ENCODE results near the gene DOCK3. TPM values are rescaled to one million over a fixed set of nuclear protein-coding genes. Genes with fewer than 3 reads are reported as not detected.
"Not testable (repeated sequence)": the region's sequence is repeated elsewhere in the genome, so short reads cannot be mapped to it uniquely, and the experiment has no call there.

Gene DOCK3
- total RNA-seq, 2 experiments from 2014 or later, result 2.5 to 2.6 TPM

- POLR2A ChIA-PET; H3K4me1 Mint-ChIP-seq; CTCF ChIA-PET; ATAC-seq; H3K27me3 Mint-ChIP-seq; H3K27ac Mint-ChIP-seq; DNase-seq; H3K4me3 Mint-ChIP-seq; intact Hi-C loops (cut with DNase I, micrococcal nuclease): not testable (repeated sequence)
- Mint-ChIP-seq H3K36me3 (ENCODE audit: low read depth) (peaks cover 12% of the 10 kb centered on the region), H3K9me3 (ENCODE audit: low read depth) (peaks cover 12% of the 10 kb centered on the region)
These were observed 589.4 kb downstream of the DOCK3 start for GRCh38 chr3:51264166-51264565.

DNA sequence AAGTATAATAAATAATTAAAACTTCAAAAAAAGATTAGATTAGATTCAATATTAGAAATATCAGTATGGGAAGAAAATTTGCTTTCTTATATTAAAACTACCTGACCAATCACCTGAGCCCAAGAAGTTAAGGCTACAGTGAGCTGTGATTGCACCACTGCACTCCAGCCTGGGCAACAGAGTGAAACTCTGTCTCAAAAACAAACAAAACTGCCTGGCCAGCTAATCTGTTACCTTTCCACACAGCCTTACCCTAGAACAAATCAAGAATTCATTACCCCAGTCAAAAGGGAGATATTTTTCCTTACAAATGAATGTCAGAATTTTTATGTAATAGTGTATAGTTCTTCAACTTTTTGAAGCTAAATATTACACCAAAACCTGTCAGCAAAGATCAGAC lies 593.4 kb downstream of the DOCK3 start:
- ChIA-PET POLR2A (no interaction called here), CTCF (no interaction called here)
- no peak for ATAC-seq
- H3K4me3 Mint-ChIP-seq, result no peak overlapping the region
- no peak overlapping the region for H3K27ac Mint-ChIP-seq
- H3K27me3 Mint-ChIP-seq, result no peaks in the 10 kb centered on the region
- peaks cover 25% of the 10 kb centered on the region for H3K4me1 Mint-ChIP-seq
- H3K9me3 Mint-ChIP-seq (ENCODE audit: low read depth), result peaks cover 7% of the 10 kb centered on the region
- H3K36me3 Mint-ChIP-seq (ENCODE audit: low read depth), result peaks cover 2% of the 10 kb centered on the region
- intact Hi-C loops (cut with DNase I, micrococcal nuclease), result no loop called here
- DNase-seq, result no peak

- Mint-ChIP-seq H3K4me1 (peaks cover 29% of the 10 kb centered on the region), H3K27ac (no peak overlapping the region), H3K36me3 (ENCODE audit: low read depth) (peaks cover 2% of the 10 kb centered on the region), H3K27me3 (no peaks in the 10 kb centered on the region), H3K9me3 (ENCODE audit: low read depth) (peaks cover 7% of the 10 kb centered on the region), H3K4me3 (no peak overlapping the region)
- ChIA-PET POLR2A (interaction anchor here (0.6 kb wide), 1 partner anchor 195 kb away, joined by 3 read pairs; no protein-coding TSS in a partner anchor), CTCF (no interaction called here)
- DNase-seq (no peak), ATAC-seq (no peak)
- intact Hi-C loops (cut with DNase I, micrococcal nuclease), result no loop called here
These were observed 594.7 kb downstream of the DOCK3 start for GRCh38 chr3:51269466-51269865.

- Mint-ChIP-seq H3K36me3 (ENCODE audit: low read depth) (peaks cover 2% of the 10 kb centered on the region), H3K9me3 (ENCODE audit: low read depth) (peaks cover 7% of the 10 kb centered on the region), H3K4me1 (peaks cover 37% of the 10 kb centered on the region), H3K27me3 (no peaks in the 10 kb centered on the region), H3K4me3 (no peak overlapping the region), H3K27ac (peak overlapping the region; percentile 59)
- POLR2A ChIA-PET, result no interaction called here
- intact Hi-C loops (cut with DNase I, micrococcal nuclease), result no loop called here
- ATAC-seq (peak; percentile 26), DNase-seq (no peak)
- CTCF ChIA-PET, result interaction anchor here (0.6 kb wide), 2 partner anchors 12 to 293 kb away, joined by 3 read pairs; no protein-coding TSS in a partner anchor
These were observed 595.8 kb downstream of the DOCK3 start for GRCh38 chr3:51270559-51270958.

DNA sequence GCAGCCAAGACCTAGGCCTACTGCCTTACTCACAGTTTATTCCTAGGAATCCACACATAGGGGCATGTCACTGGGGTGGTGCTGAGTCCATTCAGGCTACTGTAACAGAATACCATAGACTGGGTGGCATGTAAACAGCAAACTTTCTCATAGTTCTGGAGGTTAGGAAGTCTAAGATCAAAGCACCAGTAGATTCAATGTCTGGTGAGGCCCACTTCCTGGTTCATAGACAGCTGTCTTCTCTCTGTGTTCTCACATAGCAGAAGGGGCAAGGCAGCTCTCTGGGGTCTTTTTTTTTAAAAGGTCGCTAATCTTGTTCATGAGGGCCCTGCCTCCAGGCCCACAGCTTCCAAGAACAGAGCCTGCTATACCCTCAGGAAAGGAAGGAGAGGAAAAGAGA lies 596.4 kb downstream of the DOCK3 start:
- Mint-ChIP-seq H3K4me1 (peaks cover 37% of the 10 kb centered on the region), H3K4me3 (no peak overlapping the region), H3K36me3 (ENCODE audit: low read depth) (peaks cover 1% of the 10 kb centered on the region), H3K27me3 (no peaks in the 10 kb centered on the region), H3K27ac (peak overlapping the region; percentile 59), H3K9me3 (ENCODE audit: low read depth) (peaks cover 4% of the 10 kb centered on the region)
- no peak for DNase-seq
- intact Hi-C loops (cut with DNase I, micrococcal nuclease), result no loop called here
- CTCF ChIA-PET, result interaction anchor here (0.6 kb wide), 2 partner anchors 292 to 632 kb away, joined by 3 read pairs; no protein-coding TSS in a partner anchor
- ATAC-seq, result peak; percentile 19
- POLR2A ChIA-PET, result no interaction called here

GRCh38 chr3:51274052-51274451 lies 599.3 kb downstream of the DOCK3 start:
- DNase-seq, result no peak
- Mint-ChIP-seq H3K4me1 (peaks cover 37% of the 10 kb centered on the region), H3K4me3 (no peak overlapping the region), H3K9me3 (ENCODE audit: low read depth) (no peaks in the 10 kb centered on the region), H3K36me3 (ENCODE audit: low read depth) (no peaks in the 10 kb centered on the region), H3K27ac (no peak overlapping the region), H3K27me3 (no peaks in the 10 kb centered on the region)
- ChIA-PET POLR2A (no interaction called here), CTCF (interaction anchor here (0.7 kb wide), 1 partner anchor 10 kb away, joined by 3 read pairs; no protein-coding TSS in a partner anchor)
- intact Hi-C loops (cut with DNase I, micrococcal nuclease), result no loop called here
- ATAC-seq, result no peak

DNA sequence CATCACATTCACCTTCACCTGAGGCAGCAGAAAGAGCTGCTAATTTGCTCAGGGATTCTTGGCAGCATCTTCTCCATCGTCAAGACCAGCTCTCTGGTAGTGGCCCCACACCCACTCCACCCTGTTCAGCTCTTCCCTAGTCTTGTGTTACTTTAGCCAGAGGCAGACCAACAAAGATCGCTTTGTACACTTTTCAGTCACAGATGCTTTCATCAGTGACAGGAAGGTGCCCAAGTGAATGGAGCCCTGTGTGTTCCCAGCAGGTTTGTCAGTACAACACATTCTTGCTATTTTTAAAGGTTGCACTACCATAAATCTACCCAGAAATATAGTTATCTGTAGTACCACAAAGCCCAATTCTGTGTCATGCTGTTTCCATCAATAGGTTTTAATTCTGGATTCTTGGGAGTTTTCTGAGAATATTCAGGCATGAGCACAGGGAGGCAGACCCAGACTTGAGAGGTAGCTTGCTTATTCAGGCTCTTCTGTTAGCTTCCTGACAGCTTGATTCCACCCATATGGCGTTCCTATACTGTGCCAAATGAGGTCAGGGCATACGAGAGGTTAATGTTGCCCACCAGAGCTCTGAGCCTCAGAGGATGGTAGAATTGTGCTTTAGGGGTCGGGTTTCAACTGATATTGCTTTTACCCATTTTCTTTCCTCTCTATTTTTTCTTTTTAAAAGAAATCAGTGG lies 600.5 kb downstream of the DOCK3 start:
- POLR2A ChIA-PET, result no interaction called here
- DNase-seq (no peak), ATAC-seq (no peak)
- intact Hi-C loops (cut with DNase I, micrococcal nuclease), result no loop called here
- Mint-ChIP-seq H3K4me3 (no peak overlapping the region), H3K36me3 (ENCODE audit: low read depth) (no peaks in the 10 kb centered on the region), H3K27me3 (no peaks in the 10 kb centered on the region), H3K4me1 (peaks cover 27% of the 10 kb centered on the region), H3K27ac (no peak overlapping the region), H3K9me3 (ENCODE audit: low read depth) (no peaks in the 10 kb centered on the region)
- CTCF ChIA-PET, result interaction anchor here (0.5 to 1.5 kb wide), 4 partner anchors 9 to 303 kb away, joined by 3 to 4 read pairs (median 3); no protein-coding TSS in a partner anchor

GRCh38 chr3:51276046-51276445 lies 601.3 kb downstream of the DOCK3 start:
- H3K36me3 Mint-ChIP-seq (ENCODE audit: low read depth), result peaks cover 2% of the 10 kb centered on the region
- ChIA-PET CTCF (interaction anchor here (0.5 to 1.5 kb wide), 3 partner anchors 96 to 304 kb away, joined by 3 to 4 read pairs (median 3); no protein-coding TSS in a partner anchor), POLR2A (no interaction called here)
- H3K4me3 Mint-ChIP-seq, result no peak overlapping the region
- no peaks in the 10 kb centered on the region for H3K27me3 Mint-ChIP-seq
- intact Hi-C loops (cut with DNase I, micrococcal nuclease), result no loop called here
- no peak overlapping the region for H3K27ac Mint-ChIP-seq
- no peak for DNase-seq
- peaks cover 19% of the 10 kb centered on the region for H3K4me1 Mint-ChIP-seq
- no peak for ATAC-seq
- no peaks in the 10 kb centered on the region for H3K9me3 Mint-ChIP-seq (ENCODE audit: low read depth)

- Mint-ChIP-seq H3K27ac (no peak overlapping the region), H3K36me3 (ENCODE audit: low read depth) (peaks cover 2% of the 10 kb centered on the region), H3K9me3 (ENCODE audit: low read depth) (no peaks in the 10 kb centered on the region), H3K27me3 (no peaks in the 10 kb centered on the region), H3K4me3 (no peak overlapping the region), H3K4me1 (peaks cover 8% of the 10 kb centered on the region)
- POLR2A ChIA-PET, result no interaction called here
- CTCF ChIA-PET, result no interaction called here
- DNase-seq (no peak), ATAC-seq (no peak)
- intact Hi-C loops (cut with DNase I, micrococcal nuclease), result no loop called here
These were observed 604.7 kb downstream of the DOCK3 start for GRCh38 chr3:51279448-51279847.

- DNase-seq (no peak), ATAC-seq (no peak)
- POLR2A ChIA-PET, result no interaction called here
- Mint-ChIP-seq H3K36me3 (ENCODE audit: low read depth) (peaks cover 4% of the 10 kb centered on the region), H3K27ac (no peak overlapping the region), H3K27me3 (no peaks in the 10 kb centered on the region), H3K4me1 (peaks cover 2% of the 10 kb centered on the region), H3K9me3 (ENCODE audit: low read depth) (peaks cover 2% of the 10 kb centered on the region), H3K4me3 (no peak overlapping the region)
- intact Hi-C loops (cut with DNase I, micrococcal nuclease), result no loop called here
- CTCF ChIA-PET, result no interaction called here
These were observed 605.4 kb downstream of the DOCK3 start for GRCh38 chr3:51280176-51280575.

DNA sequence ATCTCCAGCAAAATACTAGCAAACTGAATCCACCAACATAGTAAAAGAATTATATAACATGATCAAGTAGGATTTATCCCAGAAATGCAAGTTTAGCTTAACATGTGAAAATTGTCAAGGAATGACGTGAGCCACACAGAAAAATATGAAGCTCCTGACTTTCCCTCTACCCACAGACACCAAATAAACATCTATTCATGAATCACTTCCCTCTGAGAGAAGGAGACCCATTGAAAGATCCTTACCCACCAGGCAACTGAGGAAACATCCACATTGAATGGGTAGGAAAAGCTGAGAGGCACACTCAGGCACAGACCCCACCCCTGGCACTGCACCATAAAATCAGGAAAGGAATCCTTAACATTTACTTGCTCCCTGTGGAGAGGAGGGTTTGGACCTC lies 608.2 kb downstream of the DOCK3 start:
- ChIA-PET CTCF (interaction anchor here (0.6 to 1.6 kb wide), 2 partner anchors 13 to 21 kb away, joined by 3 read pairs; no protein-coding TSS in a partner anchor), POLR2A (no interaction called here)
- Mint-ChIP-seq H3K9me3 (ENCODE audit: low read depth) (peaks cover 14% of the 10 kb centered on the region), H3K27ac (no peak overlapping the region), H3K4me1 (no peaks in the 10 kb centered on the region), H3K27me3 (no peaks in the 10 kb centered on the region), H3K4me3 (no peak overlapping the region), H3K36me3 (ENCODE audit: low read depth) (peaks cover 8% of the 10 kb centered on the region)
- ATAC-seq, result no peak
- intact Hi-C loops (cut with DNase I, micrococcal nuclease), result no loop called here
- DNase-seq, result no peak

- CTCF ChIA-PET, result interaction anchor here (1.1 to 1.6 kb wide), 2 partner anchors 9 to 20 kb away, joined by 3 read pairs; no protein-coding TSS in a partner anchor
- no peaks in the 10 kb centered on the region for H3K27me3 Mint-ChIP-seq
- ATAC-seq (no peak), DNase-seq (no peak)
- H3K4me3 Mint-ChIP-seq, result no peak overlapping the region
- intact Hi-C loops (cut with DNase I, micrococcal nuclease), result no loop called here
- no peaks in the 10 kb centered on the region for H3K4me1 Mint-ChIP-seq
- H3K36me3 Mint-ChIP-seq (ENCODE audit: low read depth), result peaks cover 8% of the 10 kb centered on the region
- peaks cover 14% of the 10 kb centered on the region for H3K9me3 Mint-ChIP-seq (ENCODE audit: low read depth)
- H3K27ac Mint-ChIP-seq, result no peak overlapping the region
- POLR2A ChIA-PET, result no interaction called here
These were observed 608.7 kb downstream of the DOCK3 start for GRCh38 chr3:51283421-51283820.
